Ascending aorta (tissue), 2 donors: Measurements from ENCODE around the gene ECSCR. TPM values are rescaled to one million over a fixed set of nuclear protein-coding genes. Genes with fewer than 3 reads are reported as not detected.

ENCODE experiments used
- DNase-seq, 2 donors: peaks; one replicate each; pipeline ENCODE4 v3.0.0-alpha.2; 2019; ENCODE audit warnings: low spot score in 2 of 2
- H3K27ac ChIP-seq, 2 donors: fragments of 200-600 bp; sonication (generic); one replicate each; pipeline ENCODE4 v1.5.1; 2016 to 2017; ENCODE audit warnings: mild to moderate bottlenecking in 1 of 2
- H3K27me3 ChIP-seq: fragments of 200-600 bp; sonication (generic); one replicate; pipeline ENCODE4 v1.5.1; 2017
- H3K36me3 ChIP-seq, 2 donors: fragments of 200-600 bp; sonication (generic); one replicate each; pipeline ENCODE4 v1.5.1; 2016
- H3K4me1 ChIP-seq, 2 donors: fragments of 200-600 bp; sonication (generic); one replicate each; pipeline ENCODE4 v1.5.1; 2016 to 2017; ENCODE audit warnings: mild to moderate bottlenecking in 1 of 2
- H3K4me3 ChIP-seq, 2 donors: fragments of 200-600 bp; sonication (generic); one replicate each; pipeline ENCODE4 v1.5.1; 2016 to 2017; ENCODE audit warnings: mild to moderate bottlenecking in 1 of 2
- H3K9me3 ChIP-seq, 2 donors: fragments of 200-600 bp; sonication (generic); one replicate each; pipeline ENCODE4 v1.5.1; 2016
- intact Hi-C: fragments of 100-400 bp; cut with DNase I; formaldehyde crosslinking; loops from one replicate; pipeline ENCODE4 v1.15.1; 2023
- total RNA-seq: library from RNA; depleted of rRNA; stranded (reverse); fragments of >200 nt; gene quantifications from one replicate; pipeline ENCODE4 v1.1.0, GENCODE V29; 2016
- TF ChIP-seq, protein P1 (sequence below), 3 experiments: fragments of 200-600 bp in 2 of 3; fragments of 450-650 bp in 1 of 3; sonication (generic) in 2 of 3; IDR thresholded peaks; one replicate each; pipeline ENCODE4 v1.5.1; 2016 to 2019; ENCODE audit warnings: antibody characterized with exemption in 3 of 3, mild to moderate bottlenecking in 1 of 3, moderate library complexity in 1 of 3

Gene ECSCR
- total RNA-seq, 1 donor from 2014 or later = 51.6 TPM

DNA sequence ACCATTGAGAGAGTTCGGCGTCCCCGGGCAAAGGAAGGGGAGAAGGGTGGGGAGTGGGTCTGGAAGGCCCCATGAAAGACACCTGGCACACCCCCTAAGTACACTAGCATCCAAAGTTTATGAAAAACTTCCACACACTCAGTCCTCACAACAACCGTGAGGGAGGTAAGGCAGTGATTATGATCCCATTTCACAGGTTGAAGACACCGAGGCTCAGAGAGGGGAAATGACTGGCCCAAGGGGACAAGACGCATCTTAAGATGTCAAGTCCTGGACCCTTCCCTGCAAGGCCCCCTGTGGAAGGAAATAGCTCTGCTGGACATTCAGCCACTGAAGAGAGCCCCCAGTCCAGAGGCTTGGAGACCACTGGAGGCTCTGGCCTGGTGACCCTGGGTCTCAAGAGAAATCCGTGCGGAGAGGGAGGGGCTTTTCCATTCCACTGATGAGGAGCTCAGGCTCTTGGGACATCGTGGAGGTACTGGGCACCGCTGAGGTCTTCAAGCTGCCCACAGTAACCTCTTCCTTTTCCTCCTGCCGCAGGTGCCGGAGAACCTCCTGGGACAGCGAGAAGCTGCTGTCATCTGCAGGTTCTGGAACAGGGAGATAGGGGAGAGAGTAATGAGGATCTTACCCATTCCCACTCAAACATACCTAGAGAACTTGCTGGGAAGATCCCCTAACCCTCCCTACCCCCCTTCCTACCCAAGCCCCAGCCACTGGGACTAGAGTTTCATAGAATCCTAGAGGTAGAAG lies 13.5 kb upstream of the ECSCR start:
- DNase-seq = no peak
- H3K4me3 ChIP-seq = no peak overlapping the region
- H3K36me3 ChIP-seq = peaks cover 33 to 56% of the 10 kb centered on the region in 2 donors
- intact Hi-C loops = no loop called here
- TF ChIP-seq, protein P1, sequence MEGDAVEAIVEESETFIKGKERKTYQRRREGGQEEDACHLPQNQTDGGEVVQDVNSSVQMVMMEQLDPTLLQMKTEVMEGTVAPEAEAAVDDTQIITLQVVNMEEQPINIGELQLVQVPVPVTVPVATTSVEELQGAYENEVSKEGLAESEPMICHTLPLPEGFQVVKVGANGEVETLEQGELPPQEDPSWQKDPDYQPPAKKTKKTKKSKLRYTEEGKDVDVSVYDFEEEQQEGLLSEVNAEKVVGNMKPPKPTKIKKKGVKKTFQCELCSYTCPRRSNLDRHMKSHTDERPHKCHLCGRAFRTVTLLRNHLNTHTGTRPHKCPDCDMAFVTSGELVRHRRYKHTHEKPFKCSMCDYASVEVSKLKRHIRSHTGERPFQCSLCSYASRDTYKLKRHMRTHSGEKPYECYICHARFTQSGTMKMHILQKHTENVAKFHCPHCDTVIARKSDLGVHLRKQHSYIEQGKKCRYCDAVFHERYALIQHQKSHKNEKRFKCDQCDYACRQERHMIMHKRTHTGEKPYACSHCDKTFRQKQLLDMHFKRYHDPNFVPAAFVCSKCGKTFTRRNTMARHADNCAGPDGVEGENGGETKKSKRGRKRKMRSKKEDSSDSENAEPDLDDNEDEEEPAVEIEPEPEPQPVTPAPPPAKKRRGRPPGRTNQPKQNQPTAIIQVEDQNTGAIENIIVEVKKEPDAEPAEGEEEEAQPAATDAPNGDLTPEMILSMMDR (IDR thresholded peaks at IDR 0.05) = no peak
- H3K27me3 ChIP-seq = no peaks in the 10 kb centered on the region
- peaks cover 0 to 18% of the 10 kb centered on the region in 2 donors for H3K4me1 ChIP-seq
- H3K9me3 ChIP-seq = no peaks in the 10 kb centered on the region
- H3K27ac ChIP-seq = peak overlapping the region in 1 of 2 donors; percentile 11

DNA sequence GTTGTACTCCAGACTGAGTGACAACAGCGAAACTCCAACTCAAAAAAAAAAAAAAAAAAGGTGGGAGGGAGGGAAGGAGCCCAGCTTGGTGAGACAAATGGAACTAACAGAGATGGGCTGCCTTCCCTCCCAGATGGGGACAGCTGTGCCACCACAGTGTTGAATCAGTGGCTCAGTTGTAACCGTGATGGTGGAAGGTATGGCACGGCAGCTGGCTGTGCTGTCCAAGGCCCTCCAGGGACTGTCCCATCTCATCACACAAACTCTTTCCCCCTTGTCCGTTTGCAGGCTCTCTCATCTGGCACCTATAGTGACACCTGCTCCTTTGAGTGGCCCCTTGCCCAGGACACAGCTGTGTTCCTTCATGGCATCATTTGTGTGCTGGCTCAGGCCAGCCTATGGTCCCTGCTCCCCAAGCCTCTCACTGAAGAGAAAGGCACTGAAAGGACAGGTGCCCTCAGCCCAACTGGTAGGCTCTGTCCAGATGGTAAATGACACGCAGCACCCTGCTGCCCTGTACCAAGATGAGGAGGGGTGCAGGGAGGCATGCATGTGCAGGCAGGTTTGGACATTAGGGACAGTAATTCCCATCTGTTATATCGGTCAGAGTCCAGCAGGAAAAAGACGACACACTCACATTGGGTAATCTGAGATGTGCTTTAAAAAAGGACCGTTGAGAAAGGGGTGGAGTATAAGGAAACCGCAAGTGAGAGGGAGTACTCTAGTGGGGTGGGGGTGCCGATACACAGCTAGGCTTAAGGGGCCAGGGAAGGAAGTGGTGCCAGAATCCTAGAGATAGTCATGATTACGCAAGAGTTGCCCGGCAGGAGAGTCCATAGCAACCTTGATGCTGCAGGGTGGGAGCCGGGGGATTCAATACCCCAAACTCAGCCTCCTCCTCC lies 12.6 kb upstream of the ECSCR start:
- H3K9me3 ChIP-seq = no peaks in the 10 kb centered on the region
- intact Hi-C loops = no loop called here
- DNase-seq = no peak
- peaks cover 33 to 52% of the 10 kb centered on the region in 2 donors for H3K36me3 ChIP-seq
- H3K4me3 ChIP-seq = no peak overlapping the region
- TF ChIP-seq, protein P1 (IDR thresholded peaks at IDR 0.05) = no peak
- peak overlapping the region in 1 of 2 donors; percentile 25 for H3K27ac ChIP-seq
- H3K4me1 ChIP-seq = peaks cover 0 to 9% of the 10 kb centered on the region in 2 donors
- no peaks in the 10 kb centered on the region for H3K27me3 ChIP-seq

DNA sequence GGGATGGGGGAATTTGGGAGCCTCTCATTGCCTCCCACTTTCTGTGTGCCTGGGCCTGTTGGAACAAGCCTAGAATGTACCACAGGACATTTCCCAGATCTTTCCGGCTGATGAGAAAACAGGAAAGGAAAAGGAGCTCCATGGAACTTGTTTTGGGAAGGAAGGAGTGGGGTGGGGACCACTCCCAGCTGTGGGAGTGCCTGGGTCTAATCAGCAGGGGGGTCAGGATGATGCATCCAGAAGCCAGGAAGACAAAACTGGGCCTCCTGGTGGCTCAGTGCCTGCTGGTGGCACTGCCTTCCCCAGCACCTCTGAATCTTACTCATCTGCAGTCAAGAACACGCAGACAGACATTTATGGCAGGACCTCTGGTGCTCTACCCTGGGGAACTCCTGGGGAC lies 11.0 kb upstream of the ECSCR start:
- Histone ChIP-seq H3K27ac (peak overlapping the region in 1 of 2 donors; percentile 65), H3K27me3 (no peaks in the 10 kb centered on the region), H3K9me3 (no peaks in the 10 kb centered on the region), H3K4me3 (no peak overlapping the region), H3K36me3 (peaks cover 29 to 39% of the 10 kb centered on the region in 2 donors), H3K4me1 (no peaks in the 10 kb centered on the region)
- TF ChIP-seq, protein P1 (IDR thresholded peaks at IDR 0.05) = no peak
- no peak for DNase-seq
- intact Hi-C loops = no loop called here

DNA sequence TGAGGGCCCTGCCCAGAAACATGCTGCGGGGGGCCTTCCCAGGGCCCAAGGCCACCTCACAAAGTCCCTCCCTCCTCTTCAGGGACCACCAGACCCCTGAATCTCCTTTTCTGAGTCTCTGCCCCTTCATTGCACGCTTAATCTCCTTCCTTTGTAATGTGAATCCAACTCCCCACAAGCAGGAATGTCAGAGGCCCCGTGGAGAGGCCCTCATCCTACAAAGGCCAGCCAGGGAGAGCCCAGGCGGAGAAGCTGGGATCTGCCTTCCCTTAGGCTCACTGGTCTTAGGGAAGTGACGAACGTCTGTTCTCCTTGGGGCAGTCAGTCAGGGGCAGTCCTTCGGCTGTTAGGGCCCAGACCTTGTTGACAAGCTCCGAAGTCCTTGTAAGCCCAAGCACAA lies 10.6 kb upstream of the ECSCR start:
- intact Hi-C loops = no loop called here
- no peaks in the 10 kb centered on the region for H3K27me3 ChIP-seq
- DNase-seq = no peak
- TF ChIP-seq, protein P1 (IDR thresholded peaks at IDR 0.05) = no peak
- H3K4me3 ChIP-seq = no peak overlapping the region
- H3K36me3 ChIP-seq = peaks cover 24 to 34% of the 10 kb centered on the region in 2 donors
- H3K9me3 ChIP-seq = no peaks in the 10 kb centered on the region
- peak overlapping the region in 1 of 2 donors; percentile 65 for H3K27ac ChIP-seq
- no peaks in the 10 kb centered on the region for H3K4me1 ChIP-seq

DNA sequence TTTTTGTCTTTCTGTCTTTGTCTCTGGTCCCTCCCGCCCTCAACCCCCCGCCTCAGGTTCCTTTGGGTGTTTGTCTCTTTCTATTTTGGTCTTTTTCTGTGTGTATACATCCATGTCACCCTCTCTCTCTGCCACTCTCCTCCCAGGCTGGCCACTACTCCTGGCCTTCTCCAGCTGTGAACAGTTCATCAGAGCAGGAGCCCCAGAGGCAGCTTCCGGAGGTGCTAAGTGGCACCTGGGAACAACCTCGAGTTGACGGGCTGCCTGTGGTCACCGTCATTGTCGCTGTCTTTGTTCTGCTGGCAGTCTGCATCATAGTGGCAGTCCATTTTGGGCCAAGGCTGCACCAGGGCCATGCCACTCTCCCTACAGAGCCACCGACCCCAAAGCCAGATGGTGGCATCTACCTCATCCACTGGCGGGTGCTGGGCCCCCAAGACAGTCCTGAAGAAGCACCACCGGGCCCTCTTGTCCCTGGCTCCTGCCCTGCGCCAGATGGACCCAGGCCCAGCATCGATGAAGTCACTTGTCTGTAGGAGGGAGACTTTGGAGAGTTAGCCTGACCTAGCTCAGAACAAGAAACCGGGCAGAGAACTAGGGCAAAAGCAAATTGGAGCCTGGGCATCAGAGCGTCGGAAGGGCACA lies 10.0 kb upstream of the ECSCR start:
- no peaks in the 10 kb centered on the region for H3K4me1 ChIP-seq
- peak overlapping the region in 1 of 2 donors; percentile 65 for H3K27ac ChIP-seq
- H3K36me3 ChIP-seq = peaks cover 18 to 28% of the 10 kb centered on the region in 2 donors
- intact Hi-C loops = no loop called here
- H3K27me3 ChIP-seq = no peaks in the 10 kb centered on the region
- H3K4me3 ChIP-seq = no peak overlapping the region
- H3K9me3 ChIP-seq = no peaks in the 10 kb centered on the region
- no peak for DNase-seq
- TF ChIP-seq, protein P1 (IDR thresholded peaks at IDR 0.05) = no peak
